GM23248 (cell line): Measurements from ENCODE around the gene LNPK.

Experiments
- EZH2 ChIP-seq: fragments of 200-600 bp; sonication (generic); IDR thresholded peaks from 2 replicates; pipeline ENCODE4 v1.6.1; 2018; ENCODE audit warnings: antibody characterized with exemption, mild to moderate bottlenecking; ENCODE audit not compliant: insufficient read depth, poor library complexity, severe bottlenecking
- EZH2phosphoT487 ChIP-seq: fragments of 200-600 bp; sonication (generic); IDR thresholded peaks from 2 replicates; pipeline ENCODE4 v1.6.1; 2018; ENCODE audit warnings: antibody characterized with exemption, moderate library complexity, mild to moderate bottlenecking, low read depth; ENCODE audit not compliant: insufficient read depth

DNA sequence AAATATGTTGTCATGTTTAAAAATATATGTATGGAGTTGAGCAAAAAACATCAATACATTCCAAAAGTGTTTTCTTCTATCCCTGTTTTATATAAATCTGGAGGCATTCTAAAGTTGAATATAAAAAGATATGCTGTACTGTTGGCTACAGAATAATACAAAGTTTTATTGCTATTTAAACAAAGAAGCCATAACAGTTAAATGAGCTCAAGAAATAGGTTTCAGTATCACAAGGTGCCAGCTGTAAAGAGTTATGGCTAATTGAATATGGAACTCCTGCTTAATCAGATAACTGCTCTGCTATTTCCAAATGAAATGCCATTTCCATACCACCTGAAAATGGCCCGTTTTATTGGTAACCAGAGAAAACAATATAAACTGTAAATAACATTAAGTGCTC lies 55.0 kb downstream of the LNPK start:
- TF ChIP-seq EZH2 = no peak
- TF ChIP-seq EZH2phosphoT487 = no peak
